ENCODE results near the gene AARS2.
A peak's percentile ranks its signal among the peaks of the same experiment; 100 is the strongest.

Gene AARS2

GRCh38 chr6:44300292-44300823, 12.8 kb downstream of the AARS2 start:
- Histone ChIP-seq H2BK12ac (ENCODE audit: low read length in 2 of 2) (no peak overlapping the region), H3K23ac (ENCODE audit: low read length in 2 of 2) (no peak overlapping the region), H3K36me3 (ENCODE audit: control insufficient read depth in 1 of 2, insufficient read depth in 2 of 2, low read depth in 1 of 2, low read length in 2 of 2) (peaks cover 52% of the 10 kb centered on the region in 2 experiments), H2AK5ac (ENCODE audit: low read length, severe bottlenecking) (no peak overlapping the region), H3K4me1 (ENCODE audit: control insufficient read depth, insufficient read depth, low read depth, low read length) (peaks cover 12% of the 10 kb centered on the region), H3K4me2 (ENCODE audit: low read length, poor library complexity, severe bottlenecking) (no peak overlapping the region), H3K9ac (ENCODE audit: low read length) (no peak overlapping the region), H3K79me1 (replicated peaks; ENCODE audit: low read length, poor library complexity, severe bottlenecking) (no peaks in the 10 kb centered on the region), H4K91ac (ENCODE audit: low read length) (no peak overlapping the region), H2BK120ac (ENCODE audit: low read depth, low read length) (no peak overlapping the region), H3K18ac (ENCODE audit: low read depth in 1 of 2, low read length in 2 of 2) (no peak overlapping the region), H3K27ac (ENCODE audit: low read length, poor library complexity, severe bottlenecking) (no peak overlapping the region), H3K27me3 (ENCODE audit: control insufficient read depth in 1 of 2, insufficient read depth in 1 of 2, low read length in 2 of 2) (peaks cover 37 to 38% of the 10 kb centered on the region in 2 experiments), H3K4me3 (ENCODE audit: insufficient read depth in 1 of 2, low read depth in 1 of 2, low read length in 2 of 2) (no peak overlapping the region), H2BK15ac (ENCODE audit: low read depth, poor library complexity, severe bottlenecking) (no peak overlapping the region), H3K14ac (ENCODE audit: low read length in 2 of 2) (no peak overlapping the region), H3K9me3 (ENCODE audit: control insufficient read depth, low read length) (no peaks in the 10 kb centered on the region), H3K4ac (ENCODE audit: low read depth in 1 of 2, low read length in 2 of 2) (no peak overlapping the region), H2BK5ac (ENCODE audit: low read depth, low read length, poor library complexity, severe bottlenecking) (no peak overlapping the region), H2AFZ (ENCODE audit: low read depth, low read length) (no peak overlapping the region), H4K8ac (ENCODE audit: low read length) (no peak overlapping the region)
- 82% methylated on average over 7 of the region's 7 CpGs for WGBS
- DNase-seq, result no peak

GRCh38 chr6:44298864-44299263, 14.3 kb downstream of the AARS2 start:
- Histone ChIP-seq H2AFZ (ENCODE audit: low read depth, low read length) (no peak overlapping the region), H3K23ac (ENCODE audit: low read length in 2 of 2) (no peak overlapping the region), H2AK5ac (ENCODE audit: low read length, severe bottlenecking) (no peak overlapping the region), H3K9me3 (ENCODE audit: control insufficient read depth, low read length) (no peaks in the 10 kb centered on the region), H3K9ac (ENCODE audit: low read length) (no peak overlapping the region), H3K27ac (ENCODE audit: low read length, poor library complexity, severe bottlenecking) (no peak overlapping the region), H3K79me1 (replicated peaks; ENCODE audit: low read length, poor library complexity, severe bottlenecking) (no peaks in the 10 kb centered on the region), H3K14ac (ENCODE audit: low read length in 2 of 2) (no peak overlapping the region), H2BK15ac (ENCODE audit: low read depth, poor library complexity, severe bottlenecking) (no peak overlapping the region), H3K27me3 (ENCODE audit: control insufficient read depth in 1 of 2, insufficient read depth in 1 of 2, low read length in 2 of 2) (peaks cover 45 to 52% of the 10 kb centered on the region in 2 experiments), H4K8ac (ENCODE audit: low read length) (no peak overlapping the region), H2BK5ac (ENCODE audit: low read depth, low read length, poor library complexity, severe bottlenecking) (no peak overlapping the region), H3K4me3 (ENCODE audit: insufficient read depth in 1 of 2, low read depth in 1 of 2, low read length in 2 of 2) (no peak overlapping the region), H3K4me2 (ENCODE audit: low read length, poor library complexity, severe bottlenecking) (no peak overlapping the region), H2BK12ac (ENCODE audit: low read length in 2 of 2) (no peak overlapping the region), H4K91ac (ENCODE audit: low read length) (no peak overlapping the region), H3K4ac (ENCODE audit: low read depth in 1 of 2, low read length in 2 of 2) (no peak overlapping the region), H3K18ac (ENCODE audit: low read depth in 1 of 2, low read length in 2 of 2) (no peak overlapping the region), H3K4me1 (ENCODE audit: control insufficient read depth, insufficient read depth, low read depth, low read length) (peaks cover 12% of the 10 kb centered on the region), H3K36me3 (ENCODE audit: control insufficient read depth in 1 of 2, insufficient read depth in 2 of 2, low read depth in 1 of 2, low read length in 2 of 2) (peaks cover 37 to 38% of the 10 kb centered on the region in 2 experiments), H2BK120ac (ENCODE audit: low read depth, low read length) (no peak overlapping the region)
- WGBS, result 77% methylated on average over 3 of the region's 3 CpGs
- no peak for DNase-seq

- no peak overlapping the region for H2AFZ ChIP-seq (ENCODE audit: low read depth, low read length)
- no peak overlapping the region for H3K27ac ChIP-seq (ENCODE audit: low read length, poor library complexity, severe bottlenecking)
- no peak overlapping the region for H3K23ac ChIP-seq (ENCODE audit: low read length in 2 of 2)
- peaks cover 45 to 58% of the 10 kb centered on the region in 2 experiments for H3K27me3 ChIP-seq (ENCODE audit: control insufficient read depth in 1 of 2, insufficient read depth in 1 of 2, low read length in 2 of 2)
- no peak overlapping the region for H2BK120ac ChIP-seq (ENCODE audit: low read depth, low read length)
- peaks cover 30 to 32% of the 10 kb centered on the region in 2 experiments for H3K36me3 ChIP-seq (ENCODE audit: control insufficient read depth in 1 of 2, insufficient read depth in 2 of 2, low read depth in 1 of 2, low read length in 2 of 2)
- no peak overlapping the region for H4K8ac ChIP-seq (ENCODE audit: low read length)
- no peak overlapping the region for H3K9ac ChIP-seq (ENCODE audit: low read length)
- peak overlapping the region; percentile 73 for H3K4me2 ChIP-seq (ENCODE audit: low read length, poor library complexity, severe bottlenecking)
- no peak overlapping the region for H2BK5ac ChIP-seq (ENCODE audit: low read depth, low read length, poor library complexity, severe bottlenecking)
- H2BK12ac ChIP-seq (ENCODE audit: low read length in 2 of 2), result no peak overlapping the region
- no peak overlapping the region for H2AK5ac ChIP-seq (ENCODE audit: low read length, severe bottlenecking)
- DNase-seq, result no peak
- H3K18ac ChIP-seq (ENCODE audit: low read depth in 1 of 2, low read length in 2 of 2), result no peak overlapping the region
- H4K91ac ChIP-seq (ENCODE audit: low read length), result no peak overlapping the region
- 50% methylated on average over 17 of the region's 20 CpGs for WGBS
- no peak overlapping the region for H3K4ac ChIP-seq (ENCODE audit: low read depth in 1 of 2, low read length in 2 of 2)
- H3K14ac ChIP-seq (ENCODE audit: low read length in 2 of 2), result no peak overlapping the region
- peak overlapping the region in 1 of 2 experiments; percentile 71 for H3K4me3 ChIP-seq (ENCODE audit: insufficient read depth in 1 of 2, low read depth in 1 of 2, low read length in 2 of 2)
- H2BK15ac ChIP-seq (ENCODE audit: low read depth, poor library complexity, severe bottlenecking), result no peak overlapping the region
- H3K9me3 ChIP-seq (ENCODE audit: control insufficient read depth, low read length), result no peaks in the 10 kb centered on the region
- H3K4me1 ChIP-seq (ENCODE audit: control insufficient read depth, insufficient read depth, low read depth, low read length), result peaks cover 12% of the 10 kb centered on the region
- H3K79me1 ChIP-seq (replicated peaks; ENCODE audit: low read length, poor library complexity, severe bottlenecking), result no peaks in the 10 kb centered on the region
Observed at GRCh38 chr6:44298055-44298803, 14.9 kb downstream of the AARS2 start.

Measured in mesenchymal stem cell (in vitro differentiated cells and primary cell).